Measurements from ENCODE around the gene TDRD9. TPM values are rescaled to one million over a fixed set of nuclear protein-coding genes. Genes with fewer than 3 reads are reported as not detected.

Gene TDRD9
- total RNA-seq, 5 donors from 2014 or later (not counting 1 experiment from before 2014, with no cell fraction given), result 0.43 to 1.3 (median 0.56) TPM

GRCh38 chr14:104091927-104092771, 163.9 kb downstream of the TDRD9 start:
- Mint-ChIP-seq H3K36me3 (no peaks in the 10 kb centered on the region), H3K9me3 (no peaks in the 10 kb centered on the region), H3K4me3 (no peak overlapping the region), H3K4me1 (peaks cover 3 to 7% (median 5%) of the 10 kb centered on the region in 3 donors), H3K27ac (no peak overlapping the region), H3K27me3 (peaks cover 2 to 8% of the 10 kb centered on the region in 2 donors)
- H3K27ac ChIP-seq (ENCODE audit: low read length), result no peak overlapping the region
- H3K36me3 ChIP-seq (ENCODE audit: control insufficient read depth in 2 of 2, extremely low read depth in 1 of 2, insufficient read depth in 1 of 2, low read length in 1 of 2), result no peaks in the 10 kb centered on the region
- H3K27me3 ChIP-seq (replicated peaks in 1 of 2; ENCODE audit: control insufficient read depth in 2 of 2, extremely low read depth in 1 of 2, insufficient read depth in 2 of 2, low read length in 1 of 2), result peaks cover 0 to 26% of the 10 kb centered on the region in 2 experiments
- H3K9me3 ChIP-seq, result no peaks in the 10 kb centered on the region
- H3K4me3 ChIP-seq (ENCODE audit: control insufficient read depth in 1 of 2, extremely low read depth in 1 of 2, low read length in 1 of 2), result no peak overlapping the region
- POLR2A ChIA-PET, result no interaction called here
- 84% methylated on average over 16 of the region's 23 CpGs for WGBS (ENCODE audit: insufficient coverage)
- peaks cover 0 to 7% of the 10 kb centered on the region in 2 experiments for H3K4me1 ChIP-seq (ENCODE audit: control insufficient read depth in 1 of 2, extremely low read depth in 1 of 2, insufficient read depth in 2 of 2, low read length in 2 of 2)
- DNase-seq (no peak), ATAC-seq (replicated peaks in 1 of 4) (no peak)
- CTCF ChIA-PET, result no interaction called here

- ChIA-PET POLR2A (no interaction called here), CTCF (no interaction called here)
- Mint-ChIP-seq H3K27ac (no peak overlapping the region), H3K4me1 (peaks cover 3 to 7% (median 5%) of the 10 kb centered on the region in 3 donors), H3K36me3 (no peaks in the 10 kb centered on the region), H3K27me3 (peaks cover 0 to 6% of the 10 kb centered on the region in 2 donors), H3K9me3 (no peaks in the 10 kb centered on the region), H3K4me3 (no peak overlapping the region)
- H3K36me3 ChIP-seq (ENCODE audit: control insufficient read depth in 2 of 2, extremely low read depth in 1 of 2, insufficient read depth in 1 of 2, low read length in 1 of 2), result no peaks in the 10 kb centered on the region
- DNase-seq, result no peak
- WGBS (ENCODE audit: insufficient coverage), result 80% methylated on average over 6 of the region's 11 CpGs
- no peak overlapping the region for H3K27ac ChIP-seq (ENCODE audit: low read length)
- H3K4me3 ChIP-seq (ENCODE audit: control insufficient read depth in 1 of 2, extremely low read depth in 1 of 2, low read length in 1 of 2), result no peak overlapping the region
- H3K27me3 ChIP-seq (replicated peaks in 1 of 2; ENCODE audit: control insufficient read depth in 2 of 2, extremely low read depth in 1 of 2, insufficient read depth in 2 of 2, low read length in 1 of 2), result peaks cover 0 to 20% of the 10 kb centered on the region in 2 experiments
- ATAC-seq (replicated peaks in 1 of 4), result no peak
- no peaks in the 10 kb centered on the region for H3K9me3 ChIP-seq
- H3K4me1 ChIP-seq (ENCODE audit: control insufficient read depth in 1 of 2, extremely low read depth in 1 of 2, insufficient read depth in 2 of 2, low read length in 2 of 2), result peaks cover 0 to 7% of the 10 kb centered on the region in 2 experiments
Observed at GRCh38 chr14:104092931-104093365, 164.7 kb downstream of the TDRD9 start.

- Histone ChIP-seq H3K27me3 (replicated peaks in 1 of 2; ENCODE audit: control insufficient read depth in 2 of 2, extremely low read depth in 1 of 2, insufficient read depth in 2 of 2, low read length in 1 of 2) (peaks cover 0 to 16% of the 10 kb centered on the region in 2 experiments), H3K4me3 (ENCODE audit: control insufficient read depth in 1 of 2, extremely low read depth in 1 of 2, low read length in 1 of 2) (no peak overlapping the region), H3K4me1 (ENCODE audit: control insufficient read depth in 1 of 2, extremely low read depth in 1 of 2, insufficient read depth in 2 of 2, low read length in 2 of 2) (peaks cover 0 to 7% of the 10 kb centered on the region in 2 experiments), H3K36me3 (ENCODE audit: control insufficient read depth in 2 of 2, extremely low read depth in 1 of 2, insufficient read depth in 1 of 2, low read length in 1 of 2) (no peaks in the 10 kb centered on the region), H3K9me3 (no peaks in the 10 kb centered on the region), H3K27ac (ENCODE audit: low read length) (no peak overlapping the region)
- Mint-ChIP-seq H3K4me3 (no peak overlapping the region), H3K4me1 (peaks cover 3 to 7% (median 5%) of the 10 kb centered on the region in 3 donors), H3K27ac (no peak overlapping the region), H3K36me3 (no peaks in the 10 kb centered on the region), H3K9me3 (no peaks in the 10 kb centered on the region), H3K27me3 (peaks cover 0 to 6% of the 10 kb centered on the region in 2 donors)
- POLR2A ChIA-PET, result no interaction called here
- DNase-seq (peak in 5 of 35 experiments; percentile 1 to 20 (median 14)), ATAC-seq (replicated peaks in 1 of 4) (peak in 1 of 4 experiments; percentile 57)
- CTCF ChIA-PET, result interaction anchor here in 1 of 2 donors (0.5 to 1.6 kb wide), 2 partner anchors 16 to 50 kb away, joined by 4 to 7 read pairs; no protein-coding TSS in a partner anchor
- 78% methylated on average over 18 of the region's 18 CpGs for WGBS (ENCODE audit: insufficient coverage)
Observed at GRCh38 chr14:104093366-104094055, 165.3 kb downstream of the TDRD9 start.

GRCh38 chr14:104094056-104094708, 165.9 kb downstream of the TDRD9 start:
- Mint-ChIP-seq H3K36me3 (no peaks in the 10 kb centered on the region), H3K27ac (no peak overlapping the region), H3K27me3 (peaks cover 0 to 6% of the 10 kb centered on the region in 2 donors), H3K4me1 (peaks cover 3 to 7% (median 5%) of the 10 kb centered on the region in 3 donors), H3K9me3 (no peaks in the 10 kb centered on the region), H3K4me3 (no peak overlapping the region)
- Histone ChIP-seq H3K27me3 (replicated peaks in 1 of 2; ENCODE audit: control insufficient read depth in 2 of 2, extremely low read depth in 1 of 2, insufficient read depth in 2 of 2, low read length in 1 of 2) (peaks cover 0 to 19% of the 10 kb centered on the region in 2 experiments), H3K4me3 (ENCODE audit: control insufficient read depth in 1 of 2, extremely low read depth in 1 of 2, low read length in 1 of 2) (no peak overlapping the region), H3K36me3 (ENCODE audit: control insufficient read depth in 2 of 2, extremely low read depth in 1 of 2, insufficient read depth in 1 of 2, low read length in 1 of 2) (no peaks in the 10 kb centered on the region), H3K27ac (ENCODE audit: low read length) (no peak overlapping the region), H3K4me1 (ENCODE audit: control insufficient read depth in 1 of 2, extremely low read depth in 1 of 2, insufficient read depth in 2 of 2, low read length in 2 of 2) (peaks cover 0 to 7% of the 10 kb centered on the region in 2 experiments), H3K9me3 (no peaks in the 10 kb centered on the region)
- 58% methylated on average over 18 of the region's 20 CpGs for WGBS (ENCODE audit: insufficient coverage)
- ChIA-PET CTCF (interaction anchor here in 1 of 2 donors (0.5 to 1.6 kb wide), 2 partner anchors 16 to 50 kb away, joined by 4 to 7 read pairs; no protein-coding TSS in a partner anchor), POLR2A (interaction anchor here in 1 of 2 donors (0.5 kb wide), 1 partner anchor 55 kb away, joined by 3 read pairs; no protein-coding TSS in a partner anchor)
- DNase-seq (no peak), ATAC-seq (replicated peaks in 1 of 4) (no peak)

GRCh38 chr14:104094709-104095425, 166.6 kb downstream of the TDRD9 start:
- Mint-ChIP-seq H3K36me3 (no peaks in the 10 kb centered on the region), H3K9me3 (no peaks in the 10 kb centered on the region), H3K27me3 (peaks cover 0 to 6% of the 10 kb centered on the region in 2 donors), H3K4me3 (no peak overlapping the region), H3K4me1 (peaks cover 3 to 7% (median 5%) of the 10 kb centered on the region in 3 donors), H3K27ac (no peak overlapping the region)
- H3K27me3 ChIP-seq (replicated peaks in 1 of 2; ENCODE audit: control insufficient read depth in 2 of 2, extremely low read depth in 1 of 2, insufficient read depth in 2 of 2, low read length in 1 of 2), result peaks cover 0 to 19% of the 10 kb centered on the region in 2 experiments
- ChIA-PET POLR2A (interaction anchor here in 1 of 2 donors (0.5 kb wide), 1 partner anchor 54 kb away, joined by 3 read pairs; no protein-coding TSS in a partner anchor), CTCF (interaction anchor here in 1 of 2 donors (1.6 kb wide), 1 partner anchor 17 kb away, joined by 7 read pairs; no protein-coding TSS in a partner anchor)
- no peaks in the 10 kb centered on the region for H3K9me3 ChIP-seq
- DNase-seq (peak; percentile 26 to 82 (median 62)), ATAC-seq (replicated peaks in 1 of 4) (peak; percentile 65 to 77 (median 70))
- no peak overlapping the region for H3K27ac ChIP-seq (ENCODE audit: low read length)
- WGBS (ENCODE audit: insufficient coverage), result 54% methylated on average over 31 of the region's 35 CpGs
- H3K4me1 ChIP-seq (ENCODE audit: control insufficient read depth in 1 of 2, extremely low read depth in 1 of 2, insufficient read depth in 2 of 2, low read length in 2 of 2), result peaks cover 0 to 7% of the 10 kb centered on the region in 2 experiments
- no peak overlapping the region for H3K4me3 ChIP-seq (ENCODE audit: control insufficient read depth in 1 of 2, extremely low read depth in 1 of 2, low read length in 1 of 2)
- no peaks in the 10 kb centered on the region for H3K36me3 ChIP-seq (ENCODE audit: control insufficient read depth in 2 of 2, extremely low read depth in 1 of 2, insufficient read depth in 1 of 2, low read length in 1 of 2)

All from T-cell (primary cell).